Measurements from ENCODE around the gene GPBAR1. TPM values are rescaled to one million over a fixed set of nuclear protein-coding genes. Genes with fewer than 3 reads are reported as not detected.
A peak's percentile ranks its signal among the peaks of the same experiment; 100 is the strongest.

The GPBAR1 gene
- total RNA-seq, 1 donor from 2014 or later, result 1.3 TPM

DNA sequence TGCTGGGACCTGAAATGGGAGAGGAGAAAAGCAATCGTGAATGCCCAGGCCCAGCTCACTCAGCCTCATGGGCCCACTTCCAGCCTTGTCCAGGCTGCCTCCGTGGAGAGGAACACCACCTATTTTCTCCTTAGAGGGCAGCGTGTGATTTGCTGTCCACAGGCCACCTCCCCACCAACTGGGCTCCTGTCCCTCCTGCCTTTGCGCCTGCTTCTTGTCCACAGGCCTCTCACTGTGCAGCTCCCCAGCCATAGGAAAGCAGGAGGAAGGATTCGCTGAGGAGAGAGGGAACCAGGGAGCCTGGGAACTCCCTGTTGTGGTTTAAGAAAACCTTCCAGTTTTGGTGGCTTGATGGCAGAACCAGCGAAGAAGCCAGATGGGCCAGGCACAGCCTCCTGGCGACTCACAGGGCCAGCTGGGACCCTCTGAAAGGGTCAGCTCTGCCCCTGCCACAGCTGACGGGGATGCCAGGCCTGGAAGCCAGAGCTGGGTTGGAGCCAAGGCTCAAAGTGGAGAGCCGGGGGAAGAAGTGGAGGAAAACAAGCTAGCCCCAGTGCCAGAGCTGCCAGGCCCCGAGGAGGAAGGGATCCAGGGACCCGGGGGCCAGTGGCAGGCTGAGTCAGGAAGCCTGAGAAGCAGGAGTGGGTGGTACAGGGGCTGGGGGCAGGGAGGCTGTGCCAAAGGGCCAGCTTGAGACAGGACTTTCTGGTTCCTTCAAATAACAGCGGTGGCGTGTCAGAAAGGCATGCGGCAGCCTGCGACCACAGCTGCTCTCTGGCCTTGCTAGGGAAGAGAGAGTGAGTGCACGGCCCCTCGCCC, 21.6 kb downstream of the GPBAR1 start:
- peak; percentile 66 for DNase-seq (ENCODE audit: low spot score)

GRCh38 chr2:218284106-218284811, 23.4 kb downstream of the GPBAR1 start:
- ATAC-seq (peak; percentile 57), DNase-seq (ENCODE audit: low spot score) (peak; percentile 82)

More for the DNA sequence above, 21.6 kb downstream of the GPBAR1 start:
- peak; percentile 3 for ATAC-seq

GRCh38 chr2:218285604-218286003, 24.8 kb downstream of the GPBAR1 start:
- DNase-seq (ENCODE audit: low spot score), result peak; percentile 92
- peak; percentile 68 for ATAC-seq

DNA sequence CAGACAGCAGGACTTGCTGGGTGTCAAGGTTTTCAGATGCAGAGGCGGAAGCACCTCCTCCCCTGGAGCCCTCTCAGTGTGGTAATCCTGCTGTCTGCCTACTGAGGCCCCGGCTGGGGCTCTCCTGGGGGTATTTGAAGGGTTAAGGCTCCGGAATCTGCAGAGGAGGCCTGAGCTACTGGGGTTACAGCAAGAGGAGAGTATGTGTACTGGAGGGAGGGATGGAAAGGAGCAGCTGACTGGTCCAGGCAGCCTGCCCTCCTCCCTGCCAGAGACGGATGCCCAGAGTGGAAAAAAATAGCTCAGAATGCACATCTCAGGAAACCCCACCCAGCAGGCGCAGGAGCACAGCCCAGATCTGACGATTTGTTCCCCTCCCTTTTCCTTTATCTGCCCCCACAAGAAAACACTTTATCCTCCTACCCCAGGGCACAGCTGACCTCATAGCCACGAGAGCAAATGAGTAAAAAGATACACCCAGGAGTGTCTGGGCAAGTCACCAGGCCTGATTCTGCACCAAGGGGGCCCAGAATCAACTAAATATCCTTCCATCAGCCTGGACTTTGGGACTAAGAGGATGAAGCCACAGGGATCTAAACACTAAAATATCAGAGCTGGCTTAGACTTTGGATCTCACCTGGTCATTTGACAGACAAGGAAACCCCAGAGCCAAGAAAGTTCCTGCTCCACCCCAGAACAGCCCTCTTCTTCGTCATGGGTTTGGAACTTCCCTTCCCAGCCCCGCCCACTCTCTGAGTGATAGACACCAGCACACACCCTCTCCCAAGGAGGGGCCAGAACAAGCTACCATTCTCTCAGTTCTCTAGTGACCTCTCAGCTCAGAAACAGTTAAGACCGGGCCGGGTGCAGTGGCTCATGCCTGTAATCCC, 26.0 kb downstream of the GPBAR1 start:
- peak; percentile 44 for ATAC-seq
- DNase-seq (ENCODE audit: low spot score), result peak; percentile 82

DNA sequence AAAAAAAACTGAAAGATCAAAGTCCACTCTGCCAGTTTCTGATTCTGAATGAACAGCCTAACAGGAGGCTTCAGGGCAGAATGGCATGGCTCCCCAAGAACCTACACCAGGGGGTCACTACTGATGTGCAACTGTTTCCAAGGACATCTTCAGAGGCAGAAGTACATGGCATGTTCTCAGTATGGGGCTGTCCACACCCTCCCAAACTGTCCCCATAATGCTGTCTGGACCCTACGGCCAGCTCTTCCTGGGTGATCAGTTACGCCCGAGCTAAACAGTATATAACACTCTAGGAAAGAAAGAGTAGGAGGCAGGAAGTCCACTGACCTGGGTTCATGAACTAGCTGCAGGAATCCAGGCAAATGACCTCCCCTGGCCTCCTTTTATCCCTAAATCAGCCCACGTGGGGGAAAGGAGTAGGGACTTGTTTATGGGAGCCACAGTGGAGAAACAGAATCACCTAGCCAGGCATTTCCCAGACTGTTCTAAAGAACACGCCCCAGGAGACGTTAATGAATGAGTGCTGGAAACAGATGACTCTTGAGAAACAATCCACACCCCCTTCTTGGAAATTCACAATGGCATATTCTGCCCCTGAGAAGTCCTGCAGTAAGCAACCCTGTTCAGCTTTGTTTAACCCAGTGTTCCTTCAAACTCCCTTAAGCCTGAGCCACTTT, 29.0 kb downstream of the GPBAR1 start:
- DNase-seq (ENCODE audit: low spot score) (no peak), ATAC-seq (peak; percentile 9)

GRCh38 chr2:218290316-218291261, 29.8 kb downstream of the GPBAR1 start:
- ATAC-seq (no peak), DNase-seq (ENCODE audit: low spot score) (no peak)

DNA sequence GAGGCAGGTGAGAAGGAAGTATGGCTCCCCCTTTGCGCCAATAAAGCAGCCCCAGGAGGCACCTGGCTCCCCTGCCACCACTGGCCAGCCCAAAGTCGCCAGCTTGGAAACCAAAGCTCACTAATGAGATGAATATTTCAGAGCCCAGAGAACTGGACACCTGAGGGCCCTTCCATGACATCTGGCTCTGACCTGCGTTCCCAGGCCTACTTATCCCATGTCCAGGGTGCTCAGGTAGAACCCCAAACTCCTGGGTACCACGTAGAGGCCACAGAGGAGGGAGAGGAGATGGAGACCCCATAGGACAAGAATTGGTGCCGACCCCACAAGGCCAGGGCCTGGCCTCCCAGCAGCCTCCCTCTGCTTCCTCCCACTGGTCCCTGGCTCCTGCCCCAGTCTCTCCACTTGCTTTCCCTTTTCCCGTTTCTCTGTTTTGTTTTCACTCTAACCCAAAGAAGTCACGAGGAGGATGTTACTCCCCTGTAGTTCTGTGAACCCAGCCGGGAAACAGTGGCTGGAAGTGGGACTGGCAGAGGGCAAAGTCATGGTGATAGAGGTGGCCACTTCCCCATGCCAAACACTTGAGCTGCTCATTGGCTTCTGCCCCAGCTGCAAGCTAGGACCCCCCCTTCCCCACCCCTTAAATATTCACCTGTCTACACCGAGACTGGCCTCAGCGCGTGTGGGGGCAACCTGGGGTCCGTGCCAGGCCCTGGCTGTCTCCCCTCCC, 30.7 kb downstream of the GPBAR1 start:
- DNase-seq (ENCODE audit: low spot score) (no peak), ATAC-seq (peak; percentile 33)

DNA sequence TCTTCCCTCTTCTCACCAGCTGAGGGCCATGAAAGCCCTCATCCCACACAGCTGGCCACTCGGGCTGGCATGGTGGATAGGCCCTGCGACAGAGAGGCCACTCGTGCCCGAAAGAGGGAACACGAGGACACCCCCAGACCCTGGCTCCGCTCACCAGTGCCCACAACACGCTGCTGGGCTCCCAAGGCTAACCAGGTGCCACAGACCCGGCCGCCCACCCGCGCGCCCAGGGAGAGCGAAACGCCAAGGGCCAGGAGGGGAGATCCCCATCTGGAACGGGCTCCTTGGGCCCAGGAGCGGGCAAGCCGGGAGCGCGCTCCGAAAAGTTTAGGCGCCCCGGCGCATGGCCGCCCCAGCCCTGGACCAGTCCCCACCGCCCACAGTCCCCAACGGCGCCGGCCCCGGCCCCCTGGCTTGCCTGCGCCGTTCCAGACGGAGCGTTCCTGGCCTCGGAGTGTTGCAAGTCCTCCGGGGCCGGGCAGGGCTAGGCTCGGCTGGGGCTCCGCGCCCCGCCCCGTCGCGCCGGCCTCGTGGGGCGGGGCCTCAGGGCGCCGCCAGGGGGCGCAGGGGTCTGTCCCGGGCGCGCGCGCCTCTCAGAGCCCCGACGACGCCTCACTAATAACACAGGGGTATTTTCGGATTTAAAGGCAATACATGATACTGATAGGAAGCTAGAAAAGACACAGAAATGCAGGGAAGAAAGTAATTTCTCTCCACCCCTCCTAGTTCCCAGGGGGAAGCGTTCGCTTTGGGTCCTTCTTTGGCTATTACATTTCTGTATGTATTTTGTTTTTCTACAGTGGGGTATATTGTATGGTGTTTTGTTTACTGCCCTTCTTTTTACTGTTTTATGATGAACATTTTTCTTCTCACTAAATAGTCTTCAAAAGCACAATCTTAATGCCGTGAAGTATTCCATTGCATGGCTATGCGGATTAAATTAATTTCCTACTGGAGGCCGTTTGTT, 31.5 kb downstream of the GPBAR1 start, which contains the start of gene TMBIM1:
TSS of gene TMBIM1 (minus strand) at position 456 of the 967 bp plus-strand sequence. CDS start 10,362 bp downstream, outside the sequence.
- peak; percentile 88 for ATAC-seq
- peak; percentile 86 for DNase-seq (ENCODE audit: low spot score)

- no peak for ATAC-seq
- DNase-seq (ENCODE audit: low spot score), result no peak
These were observed 33.1 kb downstream of the GPBAR1 start for GRCh38 chr2:218293715-218294429.

DNA sequence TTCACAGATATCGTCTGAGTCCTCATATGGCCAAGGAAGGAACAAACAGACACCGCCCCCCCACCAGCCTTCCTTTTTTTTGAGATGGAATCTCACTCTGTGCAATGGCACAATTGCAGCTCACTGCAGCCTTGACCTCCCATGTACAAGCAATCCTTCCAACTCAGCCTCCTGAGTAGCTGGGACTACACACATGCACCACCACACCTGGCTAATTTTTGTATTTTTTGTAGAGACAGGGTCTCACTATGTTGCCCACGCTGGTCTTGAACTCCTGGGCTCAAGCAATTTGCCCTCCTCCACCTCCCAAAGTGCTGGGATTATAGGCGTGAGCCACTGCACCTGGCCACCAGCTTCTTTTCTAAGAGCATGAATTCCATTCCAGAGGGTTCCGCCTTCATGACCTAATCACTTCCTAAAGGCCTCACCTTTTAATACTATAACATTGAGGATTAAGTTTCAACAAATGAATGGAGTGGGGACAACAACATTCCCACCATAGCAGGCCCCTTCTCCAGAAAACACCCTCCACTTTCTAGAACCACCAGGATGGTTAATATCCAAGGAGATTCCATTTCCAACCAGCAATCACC, 33.7 kb downstream of the GPBAR1 start:
- DNase-seq (ENCODE audit: low spot score), result no peak
- no peak for ATAC-seq

DNA sequence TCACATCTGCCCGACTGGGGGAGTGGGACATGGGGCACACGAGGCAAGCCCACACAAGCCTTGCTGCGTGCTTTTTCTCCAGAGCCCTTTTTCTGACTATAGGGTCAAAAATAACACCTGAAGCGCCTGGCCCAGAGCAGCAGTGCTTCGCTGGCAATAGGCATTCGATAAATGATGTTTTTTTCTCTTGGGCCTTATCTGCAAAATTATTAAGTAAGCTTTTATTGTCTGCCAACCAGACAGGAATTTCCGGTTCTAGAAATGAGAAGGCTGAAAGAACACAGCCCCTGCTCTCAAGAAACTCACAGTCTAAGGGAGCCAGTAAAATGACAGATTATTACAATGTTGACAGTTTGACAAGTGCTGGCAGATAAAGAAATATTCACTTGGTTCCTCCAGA, 34.2 kb downstream of the GPBAR1 start:
- ATAC-seq (no peak), DNase-seq (ENCODE audit: low spot score) (no peak)

DNA sequence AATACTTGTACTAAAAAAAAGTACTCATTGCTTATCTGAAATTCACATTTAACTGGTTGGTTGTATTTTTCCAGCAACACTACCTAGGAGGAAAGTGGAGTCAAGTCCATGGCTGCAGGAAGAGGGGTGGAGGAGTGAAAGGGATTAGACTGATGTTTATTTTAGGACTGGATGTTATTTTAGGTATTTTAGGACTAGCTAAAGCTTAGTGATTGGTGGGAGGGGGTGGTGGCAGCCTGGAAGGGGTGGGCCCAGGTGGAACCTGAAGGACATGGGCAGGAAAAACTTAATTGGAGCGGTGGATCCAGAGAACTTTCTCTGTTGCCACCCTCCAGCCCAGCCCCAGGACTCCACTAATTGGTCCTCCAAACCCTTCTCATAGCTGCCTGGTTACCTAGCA, 35.4 kb downstream of the GPBAR1 start:
- no peak for ATAC-seq

GRCh38 chr2:218296847-218297246, 36.0 kb downstream of the GPBAR1 start:
- no peak for ATAC-seq
- DNase-seq (ENCODE audit: low spot score), result no peak

More for the DNA sequence above, 35.4 kb downstream of the GPBAR1 start:
- no peak for DNase-seq (ENCODE audit: low spot score)

- peak; percentile 42 for ATAC-seq
- no peak for DNase-seq (ENCODE audit: low spot score)
These were observed 37.6 kb downstream of the GPBAR1 start for GRCh38 chr2:218298314-218298875.

DNA sequence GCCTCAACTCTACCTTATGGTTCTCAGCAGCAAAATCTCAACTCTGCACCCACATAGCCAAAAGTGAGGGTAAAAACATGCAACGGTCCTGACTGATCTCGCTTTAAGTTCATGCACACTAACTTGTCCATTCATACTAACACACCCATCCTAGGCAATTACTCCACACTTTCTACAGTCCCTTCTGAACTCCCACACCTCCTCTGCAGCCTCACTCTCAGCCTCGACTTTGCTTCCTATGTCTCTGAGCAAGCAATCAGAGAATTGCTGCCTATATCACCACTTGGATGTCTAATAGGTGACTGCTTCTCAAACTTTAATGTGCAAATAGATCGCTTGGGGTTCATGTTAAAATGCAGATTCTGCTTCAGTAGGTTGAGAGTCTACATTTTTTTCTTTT, 39.3 kb downstream of the GPBAR1 start:
- no peak for ATAC-seq
- DNase-seq (ENCODE audit: low spot score), result no peak
